Neutrophil (primary cell): Measurements from ENCODE around the gene PTOV1.
A peak's percentile ranks its signal among the peaks of the same experiment; 100 is the strongest.
"Not testable (repeated sequence)": the region's sequence is repeated elsewhere in the genome, so short reads cannot be mapped to it uniquely, and the experiment has no call there.

Experiments
- H3K27ac ChIP-seq: fragments of 200-600 bp; sonication (generic); 2 replicates; pipeline ENCODE4 v1.5.1; 2016; ENCODE audit warnings: mild to moderate bottlenecking, moderate library complexity
- H3K27me3 ChIP-seq: fragments of 200-600 bp; sonication (generic); 2 replicates; pipeline ENCODE4 v1.6.0; 2016; ENCODE audit warnings: mild to moderate bottlenecking
- H3K36me3 ChIP-seq: fragments of 200-600 bp; sonication (generic); 2 replicates; pipeline ENCODE4 v1.5.1; 2017
- H3K4me1 ChIP-seq, 2 experiments: fragments of 200-600 bp in 1 of 2; sonication (generic) in 1 of 2; 1 replicate in 1 of 2; 2 replicates in 1 of 2; pipeline versions ENCODE4 v1.5.1 to v1.6.1; 2013 to 2016; ENCODE audit warnings: low read depth in 1 of 2, low read length in 1 of 2, mild to moderate bottlenecking in 1 of 2, moderate library complexity in 1 of 2; ENCODE audit not compliant: control insufficient read depth in 1 of 2, insufficient read depth in 1 of 2
- H3K4me3 ChIP-seq, 2 experiments: fragments of 200-600 bp in 1 of 2; sonication (generic) in 1 of 2; 1 replicate in 1 of 2; 2 replicates in 1 of 2; pipeline ENCODE4 v1.5.1; 2013 to 2016; ENCODE audit warnings: low read depth in 1 of 2, low read length in 1 of 2, mild to moderate bottlenecking in 1 of 2, moderate library complexity in 1 of 2
- H3K9me3 ChIP-seq: fragments of 200-600 bp; sonication (generic); 2 replicates; pipeline ENCODE4 v1.5.1; 2016
- TF ChIP-seq, protein P1 (sequence below): fragments of 200-600 bp; sonication (generic); IDR thresholded peaks from 2 replicates; pipeline ENCODE4 v1.5.1; 2016; ENCODE audit warnings: antibody characterized with exemption

PTOV1 gene

GRCh38 chr19:49814010-49814409 is 36.9 kb upstream of the PTOV1 start:
- Histone ChIP-seq H3K4me3 (peak overlapping the region; percentile 64 to 74), H3K27ac (peak overlapping the region; percentile 93), H3K9me3 (no peaks in the 10 kb centered on the region), H3K36me3 (no peaks in the 10 kb centered on the region), H3K27me3 (no peaks in the 10 kb centered on the region), H3K4me1 (peaks cover 39 to 42% of the 10 kb centered on the region in 2 experiments)
- TF ChIP-seq, protein P1, sequence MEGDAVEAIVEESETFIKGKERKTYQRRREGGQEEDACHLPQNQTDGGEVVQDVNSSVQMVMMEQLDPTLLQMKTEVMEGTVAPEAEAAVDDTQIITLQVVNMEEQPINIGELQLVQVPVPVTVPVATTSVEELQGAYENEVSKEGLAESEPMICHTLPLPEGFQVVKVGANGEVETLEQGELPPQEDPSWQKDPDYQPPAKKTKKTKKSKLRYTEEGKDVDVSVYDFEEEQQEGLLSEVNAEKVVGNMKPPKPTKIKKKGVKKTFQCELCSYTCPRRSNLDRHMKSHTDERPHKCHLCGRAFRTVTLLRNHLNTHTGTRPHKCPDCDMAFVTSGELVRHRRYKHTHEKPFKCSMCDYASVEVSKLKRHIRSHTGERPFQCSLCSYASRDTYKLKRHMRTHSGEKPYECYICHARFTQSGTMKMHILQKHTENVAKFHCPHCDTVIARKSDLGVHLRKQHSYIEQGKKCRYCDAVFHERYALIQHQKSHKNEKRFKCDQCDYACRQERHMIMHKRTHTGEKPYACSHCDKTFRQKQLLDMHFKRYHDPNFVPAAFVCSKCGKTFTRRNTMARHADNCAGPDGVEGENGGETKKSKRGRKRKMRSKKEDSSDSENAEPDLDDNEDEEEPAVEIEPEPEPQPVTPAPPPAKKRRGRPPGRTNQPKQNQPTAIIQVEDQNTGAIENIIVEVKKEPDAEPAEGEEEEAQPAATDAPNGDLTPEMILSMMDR, result no peak

DNA sequence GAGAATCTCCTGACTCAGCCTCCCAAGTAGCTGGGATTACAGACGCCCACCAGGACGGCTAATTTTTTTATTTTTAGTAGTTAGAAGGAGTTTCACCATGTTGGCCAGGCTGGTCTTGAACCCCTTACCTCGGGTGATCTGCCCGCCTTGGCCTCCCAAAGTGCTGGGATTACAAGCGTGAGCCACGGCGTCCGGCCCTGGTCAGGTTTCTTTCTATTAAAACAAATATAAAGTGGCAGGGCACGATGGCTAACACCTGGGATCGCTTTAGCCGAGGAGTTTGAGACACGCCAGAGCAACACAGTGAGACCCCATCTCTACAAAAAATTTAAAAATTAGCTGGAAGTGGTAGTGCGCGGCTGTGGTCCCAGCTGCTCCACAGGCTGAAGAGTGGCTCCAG is 34.4 kb upstream of the PTOV1 start:
- TF ChIP-seq, protein P1, result no peak
- Histone ChIP-seq H3K4me3 (peak overlapping the region; percentile 80 to 100), H3K27me3 (no peaks in the 10 kb centered on the region), H3K36me3 (peaks cover 11% of the 10 kb centered on the region), H3K9me3 (no peaks in the 10 kb centered on the region), H3K27ac (peak overlapping the region; percentile 93), H3K4me1 (peaks cover 34 to 43% of the 10 kb centered on the region in 2 experiments)

DNA sequence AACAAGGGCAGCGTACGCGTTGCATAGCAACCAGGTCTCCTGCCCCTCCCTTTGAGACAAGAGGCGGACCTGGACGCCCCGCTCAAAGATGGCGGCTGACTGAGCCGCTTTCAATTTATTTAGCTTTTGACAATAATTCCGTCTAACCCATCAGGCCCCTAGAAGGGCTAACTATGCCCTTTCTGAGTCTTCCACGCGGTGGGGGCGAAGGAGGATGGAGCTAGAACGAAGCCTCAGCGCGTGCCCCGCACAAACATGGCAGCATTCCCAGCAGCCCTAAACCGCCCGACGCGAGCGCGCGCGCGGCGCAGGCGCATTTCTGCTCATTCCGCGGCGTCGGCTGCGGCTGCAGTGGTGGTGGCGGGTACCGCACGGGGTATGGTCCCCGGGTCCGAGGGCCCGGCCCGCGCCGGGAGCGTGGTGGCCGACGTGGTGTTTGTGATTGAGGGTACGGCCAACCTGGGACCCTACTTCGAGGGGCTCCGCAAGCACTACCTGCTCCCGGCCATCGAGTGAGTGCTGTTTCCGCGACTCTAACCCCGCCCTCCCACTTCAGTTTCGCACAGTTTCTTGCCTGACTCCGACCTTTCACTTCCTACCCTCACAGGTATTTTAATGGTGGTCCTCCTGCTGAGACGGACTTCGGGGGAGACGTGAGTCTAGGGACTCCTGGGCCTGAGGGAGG is 32.9 kb upstream of the PTOV1 start, which contains the start of gene MED25:
TSS of gene MED25 (plus strand) at position 326 of the 685 bp plus-strand sequence. CDS start at position 379, 53 bp downstream.
- peak within 1 kb of the TSS; percentile 93 for H3K27ac ChIP-seq
- H3K4me3 ChIP-seq, result peak within 1 kb of the TSS; percentile 80 to 100
- no peaks in the 10 kb centered on the region for H3K27me3 ChIP-seq
- H3K9me3 ChIP-seq, result no peaks in the 10 kb centered on the region
- peaks cover 22 to 35% of the 10 kb centered on the region in 2 experiments for H3K4me1 ChIP-seq
- TF ChIP-seq, protein P1, result peak; percentile 97
- peaks cover 17% of the 10 kb centered on the region for H3K36me3 ChIP-seq

- Histone ChIP-seq H3K9me3 (no peaks in the 10 kb centered on the region), H3K36me3 (peaks cover 24% of the 10 kb centered on the region), H3K4me1 (peaks cover 21 to 32% of the 10 kb centered on the region in 2 experiments), H3K4me3 (peak overlapping the region; percentile 80 to 100), H3K27me3 (no peaks in the 10 kb centered on the region), H3K27ac (peak overlapping the region; percentile 93)
- TF ChIP-seq, protein P1, result no peak
Observed at GRCh38 chr19:49818649-49819370, 32.1 kb upstream of the PTOV1 start.

GRCh38 chr19:49819452-49820115 is 31.4 kb upstream of the PTOV1 start:
- H3K4me1 ChIP-seq, result peaks cover 17 to 29% of the 10 kb centered on the region in 2 experiments
- H3K27me3 ChIP-seq, H3K9me3 ChIP-seq: not testable (repeated sequence)
- peak overlapping the region; percentile 80 to 100 for H3K4me3 ChIP-seq
- peaks cover 28% of the 10 kb centered on the region for H3K36me3 ChIP-seq
- H3K27ac ChIP-seq, result peak overlapping the region; percentile 93
